Measurements from ENCODE around the gene CPXM2.

DNA sequence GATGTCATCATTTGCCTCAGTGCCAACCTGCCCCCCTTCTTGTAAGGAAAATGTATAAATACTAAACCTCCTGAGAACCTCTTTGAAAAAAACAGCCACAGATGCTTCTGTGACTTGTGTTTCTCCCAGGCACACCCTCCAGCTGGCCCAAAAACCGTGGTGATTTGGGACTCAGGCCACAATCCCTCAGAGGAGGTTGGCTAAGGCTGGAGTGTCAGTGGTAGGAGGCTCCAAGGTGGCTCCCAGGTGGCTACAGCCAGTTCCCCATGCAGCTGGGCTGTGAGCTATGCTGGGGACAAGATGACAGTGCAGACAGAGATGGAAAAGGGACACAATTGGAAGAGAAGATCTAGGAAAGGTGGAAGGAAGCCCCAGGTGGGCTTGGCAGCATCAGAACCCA is 104.7 kb downstream of the CPXM2 start:
- TF ChIP-seq, protein P1, sequence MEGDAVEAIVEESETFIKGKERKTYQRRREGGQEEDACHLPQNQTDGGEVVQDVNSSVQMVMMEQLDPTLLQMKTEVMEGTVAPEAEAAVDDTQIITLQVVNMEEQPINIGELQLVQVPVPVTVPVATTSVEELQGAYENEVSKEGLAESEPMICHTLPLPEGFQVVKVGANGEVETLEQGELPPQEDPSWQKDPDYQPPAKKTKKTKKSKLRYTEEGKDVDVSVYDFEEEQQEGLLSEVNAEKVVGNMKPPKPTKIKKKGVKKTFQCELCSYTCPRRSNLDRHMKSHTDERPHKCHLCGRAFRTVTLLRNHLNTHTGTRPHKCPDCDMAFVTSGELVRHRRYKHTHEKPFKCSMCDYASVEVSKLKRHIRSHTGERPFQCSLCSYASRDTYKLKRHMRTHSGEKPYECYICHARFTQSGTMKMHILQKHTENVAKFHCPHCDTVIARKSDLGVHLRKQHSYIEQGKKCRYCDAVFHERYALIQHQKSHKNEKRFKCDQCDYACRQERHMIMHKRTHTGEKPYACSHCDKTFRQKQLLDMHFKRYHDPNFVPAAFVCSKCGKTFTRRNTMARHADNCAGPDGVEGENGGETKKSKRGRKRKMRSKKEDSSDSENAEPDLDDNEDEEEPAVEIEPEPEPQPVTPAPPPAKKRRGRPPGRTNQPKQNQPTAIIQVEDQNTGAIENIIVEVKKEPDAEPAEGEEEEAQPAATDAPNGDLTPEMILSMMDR (IDR thresholded peaks at IDR 0.05), result no peak
- TF ChIP-seq EZH2 (IDR thresholded peaks at IDR 0.05; ENCODE audit: borderline replicate concordance, insufficient read depth, low read depth, low read length, poor library complexity, severe bottlenecking), result no peak
